Fibroblast of lung (primary cell): Measurements from ENCODE around the gene PDP2.

Experiments used
- EZH2 ChIP-seq: IDR thresholded peaks from 2 replicates; pipeline ENCODE4 v1.5.1; 2012; ENCODE audit warnings: low read length, control low read depth, mild to moderate bottlenecking; ENCODE audit errors: missing control alignments
- TF ChIP-seq, protein P1 (sequence below), 2 donors: IDR thresholded peaks in 1 of 2; conservative IDR thresholded peaks in 1 of 2; 1 replicate in 1 of 2; 2 replicates in 1 of 2; pipeline ENCODE4 v1.5.1; 2011 to 2012; ENCODE audit warnings: low read length in 2 of 2, control low read depth in 1 of 2, inconsistent platforms in 1 of 2, low read depth in 1 of 2, mild to moderate bottlenecking in 1 of 2

DNA sequence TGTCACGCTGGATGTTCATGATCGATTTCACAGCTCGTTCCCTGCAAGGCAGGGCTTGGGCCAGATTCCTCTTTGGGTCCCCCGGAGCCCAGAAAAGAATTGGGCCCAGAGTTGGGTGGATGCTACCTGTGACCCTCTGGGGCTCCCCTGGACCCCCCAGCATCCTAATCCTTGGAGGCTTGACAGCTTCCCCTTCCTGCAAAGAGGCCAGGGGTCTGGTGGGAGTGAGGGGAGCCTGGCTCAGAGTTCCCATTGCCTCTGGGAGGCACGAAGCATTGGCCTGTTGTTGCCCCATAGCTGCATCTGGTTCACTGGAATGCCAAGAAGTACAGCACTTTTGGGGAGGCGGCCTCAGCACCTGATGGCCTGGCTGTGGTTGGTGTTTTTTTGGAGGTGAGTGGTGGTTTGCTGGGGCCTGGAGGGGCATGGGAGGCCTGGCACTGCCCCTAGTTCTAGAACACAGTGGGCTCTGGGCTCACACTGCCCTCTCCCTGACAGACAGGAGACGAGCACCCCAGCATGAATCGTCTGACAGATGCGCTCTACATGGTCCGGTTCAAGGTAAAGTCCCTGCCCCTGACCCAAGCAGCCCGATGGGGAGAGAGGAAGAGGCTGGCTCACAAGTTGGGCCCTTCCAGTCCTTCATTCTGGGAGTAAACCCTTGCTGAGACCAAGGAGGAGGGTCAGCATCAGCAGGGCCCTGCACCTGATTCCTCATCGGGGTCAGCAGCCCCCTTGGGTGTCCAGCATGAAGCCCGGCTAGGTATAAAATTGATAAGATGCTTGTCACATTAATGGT lies 28.9 kb upstream of the PDP2 start:
- TF ChIP-seq, protein P1, sequence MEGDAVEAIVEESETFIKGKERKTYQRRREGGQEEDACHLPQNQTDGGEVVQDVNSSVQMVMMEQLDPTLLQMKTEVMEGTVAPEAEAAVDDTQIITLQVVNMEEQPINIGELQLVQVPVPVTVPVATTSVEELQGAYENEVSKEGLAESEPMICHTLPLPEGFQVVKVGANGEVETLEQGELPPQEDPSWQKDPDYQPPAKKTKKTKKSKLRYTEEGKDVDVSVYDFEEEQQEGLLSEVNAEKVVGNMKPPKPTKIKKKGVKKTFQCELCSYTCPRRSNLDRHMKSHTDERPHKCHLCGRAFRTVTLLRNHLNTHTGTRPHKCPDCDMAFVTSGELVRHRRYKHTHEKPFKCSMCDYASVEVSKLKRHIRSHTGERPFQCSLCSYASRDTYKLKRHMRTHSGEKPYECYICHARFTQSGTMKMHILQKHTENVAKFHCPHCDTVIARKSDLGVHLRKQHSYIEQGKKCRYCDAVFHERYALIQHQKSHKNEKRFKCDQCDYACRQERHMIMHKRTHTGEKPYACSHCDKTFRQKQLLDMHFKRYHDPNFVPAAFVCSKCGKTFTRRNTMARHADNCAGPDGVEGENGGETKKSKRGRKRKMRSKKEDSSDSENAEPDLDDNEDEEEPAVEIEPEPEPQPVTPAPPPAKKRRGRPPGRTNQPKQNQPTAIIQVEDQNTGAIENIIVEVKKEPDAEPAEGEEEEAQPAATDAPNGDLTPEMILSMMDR (conservative IDR thresholded peaks at IDR 0.05 in 1 of 2, IDR thresholded peaks at IDR 0.05 in 1 of 2; ENCODE audit: low read depth in 1 of 2, low read length in 2 of 2): no peak
- no peak for TF ChIP-seq EZH2
